Measurements from ENCODE around the gene RRP1B.
"Not testable (repeated sequence)": the region's sequence is repeated elsewhere in the genome, so short reads cannot be mapped to it uniquely, and the experiment has no call there.

RRP1B gene, protein sequence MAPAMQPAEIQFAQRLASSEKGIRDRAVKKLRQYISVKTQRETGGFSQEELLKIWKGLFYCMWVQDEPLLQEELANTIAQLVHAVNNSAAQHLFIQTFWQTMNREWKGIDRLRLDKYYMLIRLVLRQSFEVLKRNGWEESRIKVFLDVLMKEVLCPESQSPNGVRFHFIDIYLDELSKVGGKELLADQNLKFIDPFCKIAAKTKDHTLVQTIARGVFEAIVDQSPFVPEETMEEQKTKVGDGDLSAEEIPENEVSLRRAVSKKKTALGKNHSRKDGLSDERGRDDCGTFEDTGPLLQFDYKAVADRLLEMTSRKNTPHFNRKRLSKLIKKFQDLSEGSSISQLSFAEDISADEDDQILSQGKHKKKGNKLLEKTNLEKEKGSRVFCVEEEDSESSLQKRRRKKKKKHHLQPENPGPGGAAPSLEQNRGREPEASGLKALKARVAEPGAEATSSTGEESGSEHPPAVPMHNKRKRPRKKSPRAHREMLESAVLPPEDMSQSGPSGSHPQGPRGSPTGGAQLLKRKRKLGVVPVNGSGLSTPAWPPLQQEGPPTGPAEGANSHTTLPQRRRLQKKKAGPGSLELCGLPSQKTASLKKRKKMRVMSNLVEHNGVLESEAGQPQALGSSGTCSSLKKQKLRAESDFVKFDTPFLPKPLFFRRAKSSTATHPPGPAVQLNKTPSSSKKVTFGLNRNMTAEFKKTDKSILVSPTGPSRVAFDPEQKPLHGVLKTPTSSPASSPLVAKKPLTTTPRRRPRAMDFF

DNA sequence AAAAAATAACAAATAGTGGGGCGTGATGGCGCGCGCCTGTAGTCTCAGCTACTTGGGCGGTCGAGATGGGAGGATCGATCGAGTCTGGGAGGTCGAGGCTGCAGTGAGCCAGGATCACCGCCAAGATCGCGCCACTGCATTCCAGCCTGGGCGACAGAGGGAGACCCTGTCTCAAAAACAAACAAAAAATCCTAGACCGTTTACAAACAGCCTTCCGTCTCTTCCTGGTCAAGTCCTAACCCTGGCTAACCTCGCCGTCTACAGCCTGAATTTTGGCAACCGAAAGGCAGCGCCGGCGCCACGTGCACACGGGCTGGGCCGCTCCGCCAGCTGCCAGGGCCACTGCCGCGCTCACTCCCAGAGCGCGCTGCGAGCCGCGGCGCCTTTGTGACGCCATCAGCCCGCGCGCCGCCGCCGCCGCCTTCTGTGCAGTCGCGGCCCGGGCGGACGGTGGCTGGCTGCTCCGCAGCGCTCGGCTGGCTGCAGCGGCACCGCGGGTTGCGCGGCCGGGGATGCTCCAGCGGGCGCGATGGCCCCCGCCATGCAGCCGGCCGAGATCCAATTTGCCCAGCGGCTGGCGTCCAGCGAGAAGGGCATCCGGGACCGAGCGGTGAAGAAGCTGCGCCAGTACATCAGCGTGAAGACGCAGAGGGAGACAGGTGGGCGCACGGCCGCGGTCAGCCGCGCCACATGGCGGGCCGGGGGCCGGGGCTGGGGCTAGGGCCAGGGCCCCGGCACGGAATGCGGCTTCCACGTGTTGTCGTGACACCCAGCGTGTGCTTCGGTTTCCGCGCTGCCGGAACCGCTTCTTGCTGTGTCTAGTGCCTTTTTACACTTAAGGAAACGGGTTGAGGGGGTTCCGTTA is at the start of gene RRP1B, which contains the start of gene HSF2BP:
TSS of gene RRP1B (plus strand) at position 425 of the 865 bp plus-strand sequence. CDS start at position 530, 105 bp downstream.
TSS of gene HSF2BP (minus strand) at position 353 of the 865 bp plus-strand sequence. CDS start 1,392 bp downstream, outside the sequence.
- Histone ChIP-seq H3K9ac (ENCODE audit: low read depth, low read length) (peak within 1 kb of the TSS; percentile 70), H3K9me3 (ENCODE audit: control insufficient read depth, insufficient read depth, low read length) (no peaks in the 10 kb centered on the region), H3K4me1 (ENCODE audit: insufficient read depth, low read length) (no peaks in the 10 kb centered on the region; the same call in 1 of the 2 replicates), H3K36me3 (ENCODE audit: insufficient read depth, low read length) (0 out of 2 replicates have a peak, but pooled peaks cover 5% of the 10 kb centered on the region)

DNA sequence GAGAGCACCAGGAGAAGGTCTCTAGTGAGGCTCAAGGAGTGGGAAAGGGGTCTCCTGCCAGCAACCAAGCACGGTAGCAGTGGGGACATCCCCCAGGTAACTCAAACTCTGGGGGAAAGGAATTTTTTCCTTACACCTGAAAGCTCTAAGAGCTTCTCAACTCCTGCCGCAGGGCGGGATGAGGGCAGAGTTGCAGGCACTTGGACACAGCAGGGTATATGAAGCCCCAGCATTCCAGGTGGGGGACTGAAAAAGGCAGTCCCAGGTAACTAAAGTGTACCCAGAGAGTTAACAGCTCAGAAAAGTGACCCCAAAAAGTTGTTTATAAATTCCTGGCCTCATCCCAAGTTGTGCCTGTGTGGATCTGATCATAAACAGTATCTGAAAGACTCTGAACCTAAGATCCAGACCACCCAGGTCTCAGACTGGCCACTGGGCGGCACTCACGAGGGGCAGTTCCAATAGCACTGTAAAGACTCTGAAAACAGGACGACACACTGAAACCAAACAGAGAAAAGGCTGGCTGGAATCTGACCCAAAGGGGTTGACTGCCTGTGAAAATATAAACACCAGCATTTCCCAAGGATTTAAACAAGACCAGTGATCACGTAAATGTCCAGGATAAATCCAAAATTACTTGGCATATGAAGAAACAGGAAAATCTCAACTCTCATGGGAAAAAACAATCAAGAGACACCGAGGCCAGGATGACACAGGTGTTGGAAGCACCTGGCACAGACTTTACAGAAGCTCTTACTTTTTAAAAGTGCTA is 47.6 kb upstream of the RRP1B start:
- Histone ChIP-seq H3K9ac (ENCODE audit: low read depth, low read length) (no peak overlapping the region), H3K4me1 (ENCODE audit: insufficient read depth, low read length) (peaks cover 5% of the 10 kb centered on the region; the same call in 1 of the 2 replicates), H3K9me3 (ENCODE audit: control insufficient read depth, insufficient read depth, low read length) (no peaks in the 10 kb centered on the region), H3K36me3 (ENCODE audit: insufficient read depth, low read length) (no peaks in the 10 kb centered on the region)

DNA sequence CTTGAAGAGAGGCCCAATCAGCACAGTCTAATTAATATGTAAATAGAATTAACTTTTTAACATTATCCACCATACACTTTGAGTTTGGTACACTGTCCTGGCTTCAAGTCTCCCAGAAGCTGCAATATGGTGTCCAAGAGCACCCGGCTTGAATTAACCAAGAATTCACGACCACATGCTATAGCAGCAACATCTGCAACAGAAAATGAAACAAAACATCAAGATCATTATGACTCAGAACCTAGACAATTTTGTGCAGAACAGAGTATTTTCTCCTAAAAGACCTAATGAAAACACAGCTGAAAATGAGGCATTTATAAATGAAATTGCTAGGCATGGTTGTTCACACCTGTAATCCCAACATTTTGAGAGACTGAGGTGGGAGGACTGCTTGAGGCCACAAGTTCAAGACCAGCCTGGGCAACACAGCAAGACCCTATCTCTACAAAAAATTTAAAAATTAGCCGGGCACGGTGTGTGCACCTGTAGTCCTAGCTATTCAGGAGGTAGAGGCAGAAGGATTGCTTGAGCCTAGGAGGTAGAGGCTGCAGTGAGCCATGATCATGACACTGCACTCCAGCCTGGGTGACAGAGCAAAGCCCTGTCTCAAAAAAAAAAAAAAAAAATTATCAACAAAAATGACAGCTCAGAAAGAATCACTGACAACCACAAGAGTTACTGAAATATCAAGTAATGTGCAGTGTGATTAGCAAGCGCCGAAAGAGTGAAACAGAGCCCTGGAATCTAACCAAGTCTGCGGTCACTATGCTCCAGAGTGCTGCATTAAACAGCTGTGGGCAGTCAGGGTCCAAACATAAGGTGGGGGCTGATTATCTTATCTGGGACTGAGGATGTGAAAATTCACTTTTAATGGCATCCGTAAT is 45.4 kb upstream of the RRP1B start:
- no peak overlapping the region for H3K9ac ChIP-seq (ENCODE audit: low read depth, low read length)

DNA sequence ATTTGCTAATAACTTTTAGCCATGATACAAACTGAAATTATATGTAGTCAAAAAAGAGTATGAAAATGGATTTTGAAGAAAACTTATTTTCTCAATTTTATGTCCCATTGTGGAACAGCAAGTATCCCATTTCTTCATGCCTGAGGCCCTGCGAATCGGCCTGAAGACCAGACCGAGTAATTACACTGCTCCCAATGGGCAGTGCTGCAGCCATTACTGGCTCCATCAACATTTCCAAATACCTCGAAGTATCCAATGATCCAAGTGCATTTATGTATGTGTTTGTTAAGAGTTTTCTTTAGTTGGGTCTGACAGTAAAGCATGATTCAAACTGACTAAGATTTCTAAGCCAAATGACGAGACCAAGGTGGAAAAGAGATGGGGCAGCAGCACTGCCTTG is 44.5 kb upstream of the RRP1B start:
- Histone ChIP-seq H3K9me3 (ENCODE audit: control insufficient read depth, insufficient read depth, low read length) (peaks cover 3% of the 10 kb centered on the region; the same call in 1 of the 2 replicates), H3K9ac (ENCODE audit: low read depth, low read length) (no peak overlapping the region), H3K4me1 (ENCODE audit: insufficient read depth, low read length) (peaks cover 5% of the 10 kb centered on the region; the same call in 1 of the 2 replicates), H3K36me3 (ENCODE audit: insufficient read depth, low read length) (no peaks in the 10 kb centered on the region; the same call in 1 of the 2 replicates)

More for the DNA sequence above, 45.4 kb upstream of the RRP1B start:
- Histone ChIP-seq H3K36me3 (ENCODE audit: insufficient read depth, low read length) (no peaks in the 10 kb centered on the region), H3K9me3 (ENCODE audit: control insufficient read depth, insufficient read depth, low read length) (no peaks in the 10 kb centered on the region; the same call in 1 of the 2 replicates), H3K4me1 (ENCODE audit: insufficient read depth, low read length) (peaks cover 5% of the 10 kb centered on the region; the same call in 1 of the 2 replicates)

DNA sequence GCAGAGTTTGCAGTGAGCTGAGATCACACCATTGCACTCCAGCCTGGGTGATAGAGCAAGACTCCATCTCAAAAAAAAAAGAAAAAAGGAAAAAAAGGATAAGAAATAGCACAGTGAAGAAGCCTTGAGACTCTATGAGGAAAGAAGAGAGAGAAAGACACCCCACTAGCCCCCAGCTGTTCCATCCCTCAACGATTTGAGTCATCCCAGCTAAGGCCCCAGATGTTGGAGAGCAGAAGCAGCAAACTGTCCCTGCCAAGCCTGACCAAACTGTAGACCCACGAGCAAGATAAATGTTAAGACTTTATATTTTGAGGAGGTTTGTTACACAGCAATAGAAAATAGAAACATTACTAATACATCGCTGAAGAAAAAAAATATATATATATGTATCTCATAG is 42.5 kb upstream of the RRP1B start:
- H3K9me3 ChIP-seq (ENCODE audit: control insufficient read depth, insufficient read depth, low read length); H3K36me3 ChIP-seq (ENCODE audit: insufficient read depth, low read length); H3K4me1 ChIP-seq (ENCODE audit: insufficient read depth, low read length); H3K9ac ChIP-seq (ENCODE audit: low read depth, low read length): not testable (repeated sequence)

DNA sequence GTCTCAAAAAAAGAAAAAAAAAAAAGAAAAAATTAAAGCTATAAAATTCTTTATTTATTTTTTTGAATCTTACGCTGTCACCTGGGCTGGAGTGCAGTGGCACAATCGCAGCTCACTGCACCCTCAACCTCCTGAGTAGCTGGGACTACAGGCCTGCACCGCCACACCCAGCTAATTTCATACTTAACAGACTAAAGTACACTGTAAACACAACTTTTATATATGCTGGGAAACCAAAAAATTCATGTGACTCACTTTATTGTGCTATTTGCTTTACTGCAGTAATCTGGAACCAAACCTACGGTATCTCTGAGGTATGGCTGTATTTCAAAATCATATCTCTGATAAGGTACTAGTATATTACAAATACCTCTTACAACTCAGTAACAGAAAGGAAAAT is 40.4 kb upstream of the RRP1B start:
- Histone ChIP-seq H3K9ac (ENCODE audit: low read depth, low read length) (no peak overlapping the region), H3K4me1 (ENCODE audit: insufficient read depth, low read length) (no peaks in the 10 kb centered on the region), H3K9me3 (ENCODE audit: control insufficient read depth, insufficient read depth, low read length) (peaks cover 3% of the 10 kb centered on the region; the same call in 1 of the 2 replicates), H3K36me3 (ENCODE audit: insufficient read depth, low read length) (no peaks in the 10 kb centered on the region; the same call in 1 of the 2 replicates)

DNA sequence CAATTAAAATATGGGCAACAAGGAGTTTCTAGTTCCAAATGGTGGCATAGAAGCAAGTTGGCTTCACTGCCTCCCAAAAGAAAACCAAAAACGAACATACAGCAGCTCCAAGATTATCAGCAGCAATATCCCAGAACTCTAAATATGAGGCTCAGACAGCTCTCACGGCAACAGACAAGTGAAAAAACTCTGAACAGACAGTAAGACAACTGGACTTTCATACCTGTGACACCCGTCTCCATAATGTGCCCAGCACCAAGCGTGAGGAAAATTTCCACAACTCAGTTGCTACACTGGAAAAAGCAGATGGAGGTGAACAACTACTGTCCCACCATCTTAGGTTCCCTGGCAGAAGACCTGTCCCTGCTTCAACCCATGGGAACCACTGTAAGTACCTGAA is 40.0 kb upstream of the RRP1B start:
- no peaks in the 10 kb centered on the region for H3K4me1 ChIP-seq (ENCODE audit: insufficient read depth, low read length)
- peaks cover 3% of the 10 kb centered on the region; the same call in 1 of the 2 replicates for H3K9me3 ChIP-seq (ENCODE audit: control insufficient read depth, insufficient read depth, low read length)
- no peaks in the 10 kb centered on the region; the same call in 1 of the 2 replicates for H3K36me3 ChIP-seq (ENCODE audit: insufficient read depth, low read length)
- H3K9ac ChIP-seq (ENCODE audit: low read depth, low read length) = no peak overlapping the region

DNA sequence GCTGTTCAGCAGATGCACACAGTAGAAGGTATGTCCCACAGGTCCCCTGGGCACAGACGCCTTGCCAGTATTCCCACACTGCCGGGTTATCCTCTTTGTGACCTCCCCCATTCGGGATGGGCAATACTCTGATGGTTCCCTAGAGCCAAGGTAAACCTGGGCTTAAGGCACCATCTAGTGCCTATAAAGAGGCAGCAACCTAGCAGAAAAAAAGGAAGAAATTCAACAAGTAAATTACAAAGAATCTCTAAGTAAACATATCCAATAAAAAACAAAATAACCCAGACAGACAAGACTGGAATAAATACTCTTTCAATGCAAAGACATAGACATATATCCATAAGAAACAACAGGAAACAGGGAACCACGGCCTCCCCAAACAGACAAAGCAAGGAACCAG is 39.5 kb upstream of the RRP1B start:
- peaks cover 3% of the 10 kb centered on the region; the same call in 1 of the 2 replicates for H3K9me3 ChIP-seq (ENCODE audit: control insufficient read depth, insufficient read depth, low read length)
- H3K4me1 ChIP-seq (ENCODE audit: insufficient read depth, low read length) = no peaks in the 10 kb centered on the region
- H3K36me3 ChIP-seq (ENCODE audit: insufficient read depth, low read length) = no peaks in the 10 kb centered on the region; the same call in 1 of the 2 replicates
- no peak overlapping the region for H3K9ac ChIP-seq (ENCODE audit: low read depth, low read length)

DNA sequence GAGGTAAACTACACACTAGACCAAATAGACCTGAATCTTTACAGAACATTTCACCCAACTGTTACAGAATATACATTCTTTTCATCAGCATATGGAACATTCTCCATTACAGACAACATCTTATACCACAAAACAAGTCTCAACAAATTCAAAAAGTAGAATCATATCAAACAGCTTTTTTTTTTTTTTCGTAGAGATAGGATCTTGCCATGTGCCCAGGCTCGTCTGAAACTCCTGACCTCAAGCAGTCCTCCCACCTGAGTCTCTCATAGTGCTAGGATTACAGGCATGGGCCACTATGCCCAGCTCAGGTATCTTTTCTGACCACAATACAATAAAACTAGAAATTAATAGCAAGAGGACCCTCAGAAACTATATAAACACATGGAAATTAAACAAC is 36.6 kb upstream of the RRP1B start:
- H3K4me1 ChIP-seq (ENCODE audit: insufficient read depth, low read length) = no peaks in the 10 kb centered on the region
- H3K36me3 ChIP-seq (ENCODE audit: insufficient read depth, low read length) = no peaks in the 10 kb centered on the region; the same call in 1 of the 2 replicates
- H3K9me3 ChIP-seq (ENCODE audit: control insufficient read depth, insufficient read depth, low read length) = peaks cover 3% of the 10 kb centered on the region; the same call in 1 of the 2 replicates
- H3K9ac ChIP-seq (ENCODE audit: low read depth, low read length) = no peak overlapping the region

DNA sequence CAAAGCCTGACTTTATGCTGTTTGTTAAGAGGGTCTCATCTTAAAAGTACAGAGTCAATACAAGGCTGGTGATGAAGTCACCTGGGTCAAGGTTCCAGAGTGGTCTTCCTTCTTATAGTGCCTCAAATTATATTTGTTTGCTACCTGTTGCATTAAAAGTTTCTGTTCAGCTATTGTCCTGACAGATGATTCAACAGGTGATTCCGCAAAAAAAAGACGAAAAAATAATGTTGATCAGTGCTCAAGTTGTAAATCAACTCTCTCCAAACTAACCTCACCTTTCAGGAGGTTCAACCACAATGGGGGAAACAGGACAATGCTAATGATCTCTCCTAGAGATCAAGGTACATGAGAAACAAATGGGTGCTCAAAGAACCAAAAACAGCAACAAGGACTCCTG is 35.8 kb upstream of the RRP1B start:
- Histone ChIP-seq H3K9me3 (ENCODE audit: control insufficient read depth, insufficient read depth, low read length) (peaks cover 3% of the 10 kb centered on the region; the same call in 1 of the 2 replicates), H3K4me1 (ENCODE audit: insufficient read depth, low read length) (no peaks in the 10 kb centered on the region), H3K36me3 (ENCODE audit: insufficient read depth, low read length) (no peaks in the 10 kb centered on the region; the same call in 1 of the 2 replicates), H3K9ac (ENCODE audit: low read depth, low read length) (no peak overlapping the region)

DNA sequence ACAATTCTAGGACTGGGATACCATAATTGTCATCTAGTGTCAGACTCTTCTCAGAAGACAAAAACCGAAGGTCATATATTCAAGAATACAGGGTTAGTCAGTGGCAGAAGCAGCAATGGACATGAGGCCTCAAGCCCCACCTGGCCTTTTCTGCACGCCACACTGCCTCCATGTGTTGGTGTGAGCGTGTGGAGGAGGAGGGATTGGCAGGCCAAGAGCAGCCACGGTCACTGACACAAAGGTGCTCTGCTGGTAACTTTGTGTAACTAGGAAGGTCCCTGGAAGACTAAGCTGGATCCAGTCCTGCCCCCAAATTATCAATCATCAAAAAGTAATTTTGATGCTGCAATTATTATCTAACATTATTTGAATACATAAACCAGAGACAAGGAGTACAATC is 35.0 kb upstream of the RRP1B start:
- H3K4me1 ChIP-seq (ENCODE audit: insufficient read depth, low read length) = no peaks in the 10 kb centered on the region
- no peak overlapping the region for H3K9ac ChIP-seq (ENCODE audit: low read depth, low read length)
- H3K36me3 ChIP-seq (ENCODE audit: insufficient read depth, low read length) = no peaks in the 10 kb centered on the region; the same call in 1 of the 2 replicates
- no peaks in the 10 kb centered on the region; the same call in 1 of the 2 replicates for H3K9me3 ChIP-seq (ENCODE audit: control insufficient read depth, insufficient read depth, low read length)

DNA sequence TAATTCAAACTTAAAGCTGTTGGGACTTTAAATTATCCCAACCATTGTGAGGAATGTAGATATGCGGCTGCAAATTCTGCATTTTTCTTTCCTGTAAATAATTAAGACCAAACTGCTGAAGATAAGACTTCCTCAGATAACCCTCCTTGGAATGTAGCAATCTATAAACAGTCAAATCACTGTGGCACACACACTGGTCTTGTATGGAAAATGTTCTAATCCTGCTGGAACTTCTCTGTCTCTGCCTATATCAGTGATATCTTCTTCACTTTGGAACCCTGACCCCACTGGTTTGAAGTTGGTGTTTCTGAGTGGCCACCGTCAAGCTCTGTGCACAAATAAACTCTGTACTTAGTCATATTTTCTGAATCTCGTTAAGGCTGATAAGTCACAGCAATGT is 33.0 kb upstream of the RRP1B start:
- no peaks in the 10 kb centered on the region for H3K36me3 ChIP-seq (ENCODE audit: insufficient read depth, low read length)
- no peaks in the 10 kb centered on the region; the same call in 1 of the 2 replicates for H3K9me3 ChIP-seq (ENCODE audit: control insufficient read depth, insufficient read depth, low read length)
- no peak overlapping the region for H3K9ac ChIP-seq (ENCODE audit: low read depth, low read length)
- H3K4me1 ChIP-seq (ENCODE audit: insufficient read depth, low read length) = no peaks in the 10 kb centered on the region
